ENCODE data around the gene ATAD3A. TPM values are rescaled to one million over a fixed set of nuclear protein-coding genes. Genes with fewer than 3 reads are reported as not detected.

Gene ATAD3A
- total and polyA plus RNA-seq, 10 donors = 11.3 to 29.0 (median 17.1) TPM

- peaks cover 0 to 81% (median 36%) of the 10 kb centered on the region in 6 donors for H3K36me3 ChIP-seq
- H3K27ac ChIP-seq = peak overlapping the region in 1 of 8 donors; percentile 2
- no peaks in the 10 kb centered on the region for H3K27me3 ChIP-seq (replicated peaks in 1 of 7)
- DNase-seq = no peak
- 74 to 91% (median 75%) methylated on average over 4 of the region's 4 CpGs for WGBS, 5 donors
- peaks cover 0 to 40% (median 7%) of the 10 kb centered on the region in 6 donors for H3K4me1 ChIP-seq
- TF ChIP-seq POLR2AphosphoS5 (IDR thresholded peaks at IDR 0.05) (peak in 1 of 3 donors; percentile 19), POLR2A (IDR thresholded peaks at IDR 0.05) (no peak)
- no peak overlapping the region for H3K4me3 ChIP-seq
- intact Hi-C loops (cut with DNase I; ENCODE audit: low total_unique reads) = no loop called here
- no peaks in the 10 kb centered on the region for H3K9me3 ChIP-seq
These were observed 46.6 kb downstream of the ATAD3A start for GRCh38 chr1:1558591-1558990.

GRCh38 chr1:1559066-1559465, 47.1 kb downstream of the ATAD3A start:
- WGBS, 5 donors = 78 to 86% (median 82%) methylated on average over 17 of the region's 17 CpGs
- peak in 2 of 3 donors; percentile 29 to 34 for TF ChIP-seq POLR2AphosphoS5 (IDR thresholded peaks at IDR 0.05)
- TF ChIP-seq, protein P1, sequence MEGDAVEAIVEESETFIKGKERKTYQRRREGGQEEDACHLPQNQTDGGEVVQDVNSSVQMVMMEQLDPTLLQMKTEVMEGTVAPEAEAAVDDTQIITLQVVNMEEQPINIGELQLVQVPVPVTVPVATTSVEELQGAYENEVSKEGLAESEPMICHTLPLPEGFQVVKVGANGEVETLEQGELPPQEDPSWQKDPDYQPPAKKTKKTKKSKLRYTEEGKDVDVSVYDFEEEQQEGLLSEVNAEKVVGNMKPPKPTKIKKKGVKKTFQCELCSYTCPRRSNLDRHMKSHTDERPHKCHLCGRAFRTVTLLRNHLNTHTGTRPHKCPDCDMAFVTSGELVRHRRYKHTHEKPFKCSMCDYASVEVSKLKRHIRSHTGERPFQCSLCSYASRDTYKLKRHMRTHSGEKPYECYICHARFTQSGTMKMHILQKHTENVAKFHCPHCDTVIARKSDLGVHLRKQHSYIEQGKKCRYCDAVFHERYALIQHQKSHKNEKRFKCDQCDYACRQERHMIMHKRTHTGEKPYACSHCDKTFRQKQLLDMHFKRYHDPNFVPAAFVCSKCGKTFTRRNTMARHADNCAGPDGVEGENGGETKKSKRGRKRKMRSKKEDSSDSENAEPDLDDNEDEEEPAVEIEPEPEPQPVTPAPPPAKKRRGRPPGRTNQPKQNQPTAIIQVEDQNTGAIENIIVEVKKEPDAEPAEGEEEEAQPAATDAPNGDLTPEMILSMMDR (IDR thresholded peaks at IDR 0.05 in 8 of 11, conservative IDR thresholded peaks at IDR 0.05 in 3 of 11) = no peak
- no peak for TF ChIP-seq POLR2A (IDR thresholded peaks at IDR 0.05)
- H3K36me3 ChIP-seq = peaks cover 0 to 82% (median 40%) of the 10 kb centered on the region in 6 donors
- no peaks in the 10 kb centered on the region for H3K9me3 ChIP-seq
- H3K4me1 ChIP-seq = peaks cover 0 to 45% (median 9%) of the 10 kb centered on the region in 6 donors
- H3K27ac ChIP-seq = peak overlapping the region in 1 of 8 donors; percentile 2
- H3K27me3 ChIP-seq (replicated peaks in 1 of 7) = no peaks in the 10 kb centered on the region
- intact Hi-C loops (cut with DNase I; ENCODE audit: low total_unique reads) = no loop called here
- no peak for DNase-seq
- H3K4me3 ChIP-seq = no peak overlapping the region

GRCh38 chr1:1560178-1560577, 48.2 kb downstream of the ATAD3A start:
- Histone ChIP-seq H3K4me3 (no peak overlapping the region), H3K4me1 (peaks cover 0 to 45% (median 11%) of the 10 kb centered on the region in 6 donors), H3K27me3 (replicated peaks in 1 of 7) (no peaks in the 10 kb centered on the region), H3K36me3 (peaks cover 0 to 82% (median 50%) of the 10 kb centered on the region in 6 donors), H3K27ac (no peak overlapping the region), H3K9me3 (no peaks in the 10 kb centered on the region)
- no peak for DNase-seq
- WGBS, 5 donors = 89 to 94% (median 91%) methylated on average over 9 of the region's 9 CpGs
- intact Hi-C loops (cut with DNase I; ENCODE audit: low total_unique reads) = no loop called here
- TF ChIP-seq POLR2AphosphoS5 (IDR thresholded peaks at IDR 0.05) (peak in 2 of 3 donors; percentile 3 to 59), POLR2A (IDR thresholded peaks at IDR 0.05) (no peak)
- TF ChIP-seq, protein P1 (IDR thresholded peaks at IDR 0.05 in 8 of 11, conservative IDR thresholded peaks at IDR 0.05 in 3 of 11) = no peak

- Histone ChIP-seq H3K27me3 (replicated peaks in 1 of 7) (no peaks in the 10 kb centered on the region), H3K27ac (peak overlapping the region in 2 of 8 donors; percentile 3 to 65), H3K4me1 (peaks cover 0 to 62% (median 22%) of the 10 kb centered on the region in 6 donors), H3K4me3 (no peak overlapping the region), H3K36me3 (peaks cover 0 to 82% (median 60%) of the 10 kb centered on the region in 6 donors), H3K9me3 (no peaks in the 10 kb centered on the region)
- TF ChIP-seq, protein P1 (IDR thresholded peaks at IDR 0.05 in 8 of 11, conservative IDR thresholded peaks at IDR 0.05 in 3 of 11) = no peak
- TF ChIP-seq POLR2A (IDR thresholded peaks at IDR 0.05) = no peak
- peak; percentile 9 to 46 (median 11) for TF ChIP-seq POLR2AphosphoS5 (IDR thresholded peaks at IDR 0.05)
- intact Hi-C loops (cut with DNase I; ENCODE audit: low total_unique reads) = no loop called here
- WGBS, 5 donors = 92 to 97% (median 93%) methylated on average over 13 to 15 of the region's 15 CpGs
- DNase-seq = no peak
These were observed 50.0 kb downstream of the ATAD3A start for GRCh38 chr1:1561801-1562470.

All from spleen (tissue), 11 donors.